HG03521 (cell line): ENCODE results near the gene DNMT3L.
"Not testable (repeated sequence)": the region's sequence is repeated elsewhere in the genome, so short reads cannot be mapped to it uniquely, and the experiment has no call there.

Source experiments
- ATAC-seq: cut with Tn5 transposase; IDR thresholded peaks from one replicate; pipeline ENCODE4 v1.9.1; 2021; ENCODE audit warnings: mild to moderate bottlenecking, moderate library complexity; ENCODE audit not compliant: unreplicated experiment

DNMT3L gene

DNA sequence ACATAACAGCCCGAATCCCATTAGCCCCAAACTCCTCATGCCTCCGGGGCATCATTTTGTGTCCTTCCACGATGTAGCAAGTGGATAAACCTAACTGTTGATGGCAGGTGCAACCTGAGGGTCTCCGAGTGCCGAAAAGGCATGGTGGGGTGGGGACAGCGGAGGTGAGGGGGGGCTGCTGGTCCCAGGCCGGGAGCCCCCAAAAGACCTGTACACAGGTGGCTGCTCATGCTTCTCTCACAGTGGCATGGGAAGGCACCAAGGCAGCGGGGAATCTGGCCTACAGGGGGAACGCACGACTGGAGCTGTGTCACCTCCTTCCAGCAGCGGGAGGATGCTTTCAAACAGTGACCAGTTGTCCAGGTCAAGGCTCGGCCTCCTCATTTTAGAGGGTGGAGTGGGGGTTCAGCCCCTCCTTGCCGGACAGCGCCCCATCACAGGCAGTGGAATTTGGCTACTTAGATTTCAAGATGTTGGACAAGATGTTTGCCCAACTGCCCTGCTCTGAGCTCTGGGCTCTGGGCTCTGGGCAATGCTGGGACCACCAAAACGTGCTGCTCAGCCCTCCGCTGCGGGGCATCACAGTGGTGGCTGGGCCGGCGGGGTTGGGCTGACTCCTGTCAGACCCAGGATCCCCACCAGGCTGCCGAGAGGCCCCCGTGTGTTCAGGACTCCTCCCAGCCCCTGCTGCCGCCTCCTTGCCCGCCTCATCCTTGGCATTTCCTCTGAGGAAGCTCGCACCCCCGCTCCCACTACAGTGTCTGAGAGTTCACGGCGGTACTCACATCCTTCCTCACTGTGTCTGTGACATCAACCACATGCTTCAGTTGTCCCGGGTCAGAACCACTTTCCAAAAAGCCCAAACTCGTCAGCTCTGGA lies 7.6 kb downstream of the DNMT3L start:
- ATAC-seq, result no peak

GRCh38 chr21:44249204-44250037 lies 12.3 kb downstream of the DNMT3L start:
- ATAC-seq, result not testable (repeated sequence)

GRCh38 chr21:44247904-44248303 lies 13.8 kb downstream of the DNMT3L start:
- ATAC-seq, result not testable (repeated sequence)

DNA sequence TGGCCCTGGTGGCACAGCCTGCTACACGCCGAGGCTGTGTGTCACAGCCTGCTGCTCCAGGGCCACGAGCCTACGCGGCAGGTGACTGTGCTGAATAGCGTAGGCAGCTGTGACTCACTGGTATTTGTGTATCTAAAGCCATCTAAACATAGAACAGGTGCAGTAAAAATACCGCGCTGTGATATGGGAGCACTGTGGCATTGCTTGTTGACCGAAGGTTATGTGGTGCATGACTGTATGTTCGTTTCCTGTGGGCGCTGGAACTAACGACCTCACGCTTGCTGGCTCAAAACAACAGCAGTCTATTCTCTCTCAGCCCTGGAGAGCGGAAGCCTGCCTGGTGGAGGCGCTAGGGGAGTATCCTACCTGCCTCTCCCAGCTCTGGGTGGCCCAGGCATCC lies 17.7 kb downstream of the DNMT3L start:
- ATAC-seq, result peak; percentile 37

- ATAC-seq, result peak; percentile 27
Measured at GRCh38 chr21:44241281-44241680, 20.4 kb downstream of the DNMT3L start.

DNA sequence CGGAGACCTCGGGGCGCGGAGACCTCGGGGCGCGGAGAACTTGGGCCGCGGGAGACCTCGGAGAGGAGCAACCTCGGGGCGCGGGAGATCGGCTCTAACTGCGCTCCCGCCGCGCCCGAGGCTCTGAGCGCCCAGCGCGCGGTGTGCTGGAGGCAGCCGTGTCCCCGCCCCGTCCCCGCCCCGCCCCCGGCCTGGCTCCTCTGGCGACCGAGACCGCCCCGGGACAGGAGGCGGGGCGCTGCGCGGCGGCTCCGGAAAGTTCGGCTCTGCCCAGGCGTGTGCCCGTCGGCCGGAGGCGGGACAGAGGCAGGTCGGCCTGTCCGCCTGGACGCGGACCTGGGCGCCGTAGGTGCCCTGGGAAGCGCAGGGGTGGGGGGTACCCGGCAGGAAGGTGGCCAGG lies 20.9 kb downstream of the DNMT3L start, which contains the start of gene ICOSLG:
TSS of gene ICOSLG (minus strand) at position 102 of the 400 bp plus-strand sequence. CDS start 126 bp downstream, outside the sequence.
- ATAC-seq, result peak; percentile 41

DNA sequence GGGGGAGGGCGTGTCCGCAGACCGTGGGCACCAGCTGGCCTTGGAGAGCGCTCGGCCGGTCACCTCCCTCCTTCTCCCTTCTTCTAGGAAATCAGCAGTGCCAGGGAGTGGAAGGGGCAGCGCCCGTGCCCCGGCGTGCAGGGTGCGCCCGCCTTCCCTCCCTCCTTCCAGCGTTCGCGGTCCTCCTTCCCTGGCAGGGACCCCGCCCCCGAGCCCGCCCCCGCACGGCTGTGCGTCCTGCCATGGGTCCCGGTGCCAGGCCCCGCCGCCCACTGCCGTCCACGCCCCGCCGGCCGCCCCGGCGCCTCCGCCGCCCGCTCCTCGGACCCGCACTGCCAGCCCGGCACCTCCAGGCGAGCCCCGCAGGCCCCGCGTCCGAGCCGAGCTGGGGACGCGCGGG lies 21.3 kb downstream of the DNMT3L start:
- ATAC-seq, result not testable (repeated sequence)

- ATAC-seq, result not testable (repeated sequence)
Measured at GRCh38 chr21:44229561-44229960, 32.1 kb downstream of the DNMT3L start.

- not testable (repeated sequence) for ATAC-seq
Measured at GRCh38 chr21:44228109-44228508, 33.6 kb downstream of the DNMT3L start.

DNA sequence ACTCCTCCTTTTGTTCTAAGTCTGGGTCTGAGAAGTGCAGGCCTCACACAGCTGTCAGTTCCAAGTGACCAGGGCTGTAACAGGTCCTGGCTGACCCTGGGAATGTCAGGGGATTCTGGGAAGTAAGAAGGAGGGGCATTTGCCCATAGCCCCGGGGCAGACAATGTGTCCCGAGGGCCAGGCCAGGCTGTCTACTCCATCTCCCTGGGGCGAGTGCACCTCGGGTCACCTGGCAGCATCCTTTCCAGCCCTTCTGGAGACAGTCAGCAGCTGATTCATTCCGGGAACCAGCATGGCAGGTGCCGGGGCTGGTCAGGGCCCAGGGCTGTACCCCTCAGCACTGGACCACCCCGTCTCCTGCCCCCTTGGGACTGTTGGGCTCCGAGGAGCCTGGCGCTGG lies 34.1 kb downstream of the DNMT3L start:
- ATAC-seq, result not testable (repeated sequence)

DNA sequence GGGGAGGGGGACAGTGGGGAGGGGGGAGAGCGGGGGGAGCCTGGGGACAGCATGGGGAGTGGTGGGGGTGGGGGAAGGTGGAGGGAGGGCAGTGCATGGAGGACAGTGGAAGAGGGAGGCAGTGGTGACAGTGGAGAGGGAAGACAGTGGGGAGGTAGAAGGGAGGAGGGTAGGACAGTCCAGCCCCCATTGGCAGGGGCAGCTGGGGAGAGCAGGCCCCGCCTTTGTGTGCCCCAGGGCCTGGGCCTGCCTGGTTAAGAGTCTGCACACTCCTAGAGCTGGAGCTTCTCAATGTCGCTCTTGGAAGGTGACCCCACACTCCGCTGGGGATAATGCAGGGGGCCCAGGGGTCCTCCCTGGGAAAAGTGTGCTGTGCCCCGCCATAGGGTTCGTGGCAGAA lies 36.1 kb downstream of the DNMT3L start:
- ATAC-seq, result not testable (repeated sequence)

GRCh38 chr21:44223334-44223733 lies 38.4 kb downstream of the DNMT3L start:
- ATAC-seq, result not testable (repeated sequence)

- ATAC-seq, result not testable (repeated sequence)
Measured at GRCh38 chr21:44220674-44221073, 41.0 kb downstream of the DNMT3L start.

DNA sequence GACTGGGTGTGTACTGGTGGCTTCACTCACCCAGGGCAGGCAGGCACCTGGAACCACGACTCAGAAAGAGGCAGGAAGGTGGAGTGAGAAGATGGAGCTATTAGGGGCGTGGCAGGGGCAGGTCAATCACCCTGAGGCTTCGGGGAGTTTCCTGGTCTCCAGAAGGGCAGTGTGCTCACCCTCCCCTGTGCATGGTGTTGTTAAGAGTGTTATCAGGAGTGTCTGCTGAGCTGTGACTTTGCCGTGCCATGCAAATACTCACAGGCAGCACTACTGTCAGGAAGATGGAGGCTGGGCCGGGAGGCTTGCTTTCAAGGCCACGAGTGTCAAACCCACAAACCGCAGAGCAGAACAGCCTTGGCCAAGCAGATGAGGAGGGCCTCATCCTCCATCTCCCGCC lies 43.2 kb downstream of the DNMT3L start:
- ATAC-seq, result not testable (repeated sequence)

DNA sequence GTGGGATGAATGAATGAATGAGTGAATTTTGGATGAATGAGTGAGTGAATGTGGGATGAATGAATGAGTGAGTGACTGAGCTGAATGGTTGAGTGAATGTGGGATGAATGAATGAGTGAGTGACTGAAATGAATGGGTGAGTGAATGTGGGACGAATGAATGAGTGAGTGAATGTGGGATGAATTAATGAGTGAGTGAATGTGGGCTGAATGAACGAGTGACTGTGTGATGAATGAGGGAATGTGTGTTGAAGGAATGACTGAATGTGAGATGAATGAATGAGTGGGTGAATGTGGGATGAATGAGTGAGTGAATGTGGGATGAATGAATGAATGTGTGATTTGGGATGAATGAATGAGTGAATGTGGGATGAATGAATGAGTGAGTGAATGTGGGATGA lies 49.7 kb downstream of the DNMT3L start:
- ATAC-seq, result not testable (repeated sequence)

- ATAC-seq, result not testable (repeated sequence)
Measured at GRCh38 chr21:44211574-44211973, 50.1 kb downstream of the DNMT3L start.

DNA sequence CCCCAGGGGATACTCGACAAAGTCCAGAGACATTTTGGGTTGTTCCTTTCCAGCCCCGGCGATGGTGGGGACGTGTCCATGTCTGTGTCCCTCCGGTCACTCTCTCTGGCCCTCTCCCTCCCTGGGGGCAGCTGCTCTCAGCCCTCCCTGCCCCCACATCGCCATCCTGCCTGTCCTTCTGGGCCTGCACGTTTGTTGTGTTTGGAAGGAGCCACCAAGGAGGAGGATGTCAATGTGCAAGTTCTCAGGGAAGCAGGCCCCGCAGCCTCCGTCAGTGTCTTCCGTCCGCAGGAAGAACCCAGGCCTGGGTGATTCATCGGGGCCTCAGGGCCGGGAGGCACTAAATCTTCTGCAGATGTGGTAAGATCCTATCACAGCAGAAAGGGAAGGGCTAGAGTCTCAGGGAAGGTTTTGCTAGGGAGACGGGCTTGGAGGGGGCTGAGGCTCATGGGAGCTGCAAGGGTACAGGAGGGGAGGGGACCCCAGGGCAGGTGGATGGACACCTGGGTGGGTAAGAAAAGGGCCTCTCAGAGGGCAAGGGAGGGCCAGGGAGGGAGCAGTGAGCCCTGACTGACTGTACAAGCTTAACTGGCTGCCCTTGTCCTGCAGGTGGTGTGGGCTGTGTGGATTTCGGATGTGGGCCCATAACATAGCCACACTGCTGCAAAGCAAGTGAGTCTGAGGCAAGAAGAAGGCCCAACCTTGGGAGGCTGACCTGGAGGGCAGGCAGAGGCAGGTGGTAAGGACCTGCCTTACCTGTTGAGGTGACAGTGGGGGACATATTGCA lies 53.6 kb downstream of the DNMT3L start:
- ATAC-seq, result not testable (repeated sequence)

DNA sequence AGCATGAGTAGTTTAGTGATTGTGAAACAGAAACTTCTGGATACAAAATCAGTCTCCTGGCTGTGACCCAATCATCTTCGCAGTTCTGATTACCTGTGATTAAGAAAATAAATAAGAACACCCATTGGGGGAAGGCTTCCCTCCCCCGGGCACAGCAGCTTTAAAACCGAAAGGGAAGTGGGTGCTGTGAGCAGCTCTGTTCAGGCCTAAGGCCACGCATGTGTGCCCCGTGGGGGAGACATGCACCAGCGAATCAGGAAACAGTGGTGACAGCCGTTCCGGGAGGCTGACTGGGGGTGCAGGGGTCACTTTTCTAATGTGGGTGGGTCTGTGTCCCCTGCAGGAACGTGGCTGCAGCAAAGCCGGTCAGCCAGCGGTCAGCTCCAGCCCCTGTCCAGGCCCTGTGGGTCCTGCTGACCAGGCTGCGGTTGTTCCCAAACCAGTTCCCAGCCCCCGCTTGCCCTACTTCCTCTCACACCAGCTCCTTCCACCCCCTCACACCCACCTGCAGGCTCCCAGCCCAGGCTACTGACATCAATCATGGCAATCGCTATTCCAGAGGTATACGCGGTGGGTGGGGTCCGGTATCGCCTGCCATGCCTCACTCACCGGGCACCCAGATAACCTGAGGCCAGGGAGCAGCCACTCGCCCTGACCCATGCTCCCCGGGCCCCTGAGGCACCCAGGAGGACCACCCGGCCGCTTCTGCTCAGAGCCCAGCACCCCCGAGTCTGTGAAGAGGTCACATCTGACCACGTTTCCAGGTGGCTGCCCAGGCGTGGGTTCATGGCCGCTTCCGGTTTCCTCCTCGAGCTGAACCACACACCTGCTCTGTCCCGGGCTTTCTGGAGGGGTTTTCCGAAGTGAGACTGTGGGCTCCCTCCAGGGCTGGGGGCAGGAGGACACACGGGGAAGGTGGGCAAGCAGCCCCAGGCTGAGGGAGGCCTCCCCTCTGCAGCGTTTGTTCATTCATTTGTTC lies 54.7 kb downstream of the DNMT3L start:
- ATAC-seq, result peak; percentile 54

DNA sequence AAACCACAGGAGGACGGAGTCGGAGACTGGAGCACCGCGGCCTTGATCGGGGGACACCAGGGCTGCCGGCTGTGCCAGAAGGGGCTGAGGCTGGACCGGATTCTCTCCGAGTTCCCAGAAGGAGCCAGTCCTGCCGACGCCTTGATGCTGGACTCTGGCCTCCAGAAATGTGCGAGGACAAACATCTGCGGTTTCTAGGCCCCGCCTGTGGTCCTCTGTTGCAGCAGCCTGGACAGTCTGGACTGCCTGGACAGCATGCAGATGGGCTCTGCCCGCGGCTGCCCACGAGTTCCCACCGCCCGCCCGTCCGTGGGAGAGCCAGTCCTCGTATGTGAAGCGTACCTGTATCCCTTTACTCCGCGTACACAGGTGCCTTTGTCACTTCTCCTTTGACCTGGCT lies 55.5 kb downstream of the DNMT3L start:
- not testable (repeated sequence) for ATAC-seq
